Coronary artery (tissue), 2 donors: ENCODE results near the gene NDRG3.

Experiments used
- DNase-seq: peaks from one replicate; pipeline ENCODE4 v3.0.0-alpha.2; 2017; ENCODE audit warnings: low spot score
- H3K27ac ChIP-seq, 2 donors: fragments of 200-600 bp; sonication (generic); one replicate each; pipeline ENCODE4 v1.5.1; 2016 to 2019
- H3K4me3 ChIP-seq: fragments of 200-600 bp; sonication (generic); 2 replicates; pipeline ENCODE4 v1.5.1; 2016; ENCODE audit warnings: mild to moderate bottlenecking, moderate library complexity
- TF ChIP-seq, protein P1 (sequence below): fragments of 200-600 bp; sonication (generic); IDR thresholded peaks from one replicate; pipeline ENCODE4 v1.5.1; 2019; ENCODE audit warnings: antibody characterized with exemption

Gene NDRG3

GRCh38 chr20:36768768-36769430 lies 23.0 kb upstream of the NDRG3 start:
- DNase-seq: no peak
- TF ChIP-seq, protein P1, sequence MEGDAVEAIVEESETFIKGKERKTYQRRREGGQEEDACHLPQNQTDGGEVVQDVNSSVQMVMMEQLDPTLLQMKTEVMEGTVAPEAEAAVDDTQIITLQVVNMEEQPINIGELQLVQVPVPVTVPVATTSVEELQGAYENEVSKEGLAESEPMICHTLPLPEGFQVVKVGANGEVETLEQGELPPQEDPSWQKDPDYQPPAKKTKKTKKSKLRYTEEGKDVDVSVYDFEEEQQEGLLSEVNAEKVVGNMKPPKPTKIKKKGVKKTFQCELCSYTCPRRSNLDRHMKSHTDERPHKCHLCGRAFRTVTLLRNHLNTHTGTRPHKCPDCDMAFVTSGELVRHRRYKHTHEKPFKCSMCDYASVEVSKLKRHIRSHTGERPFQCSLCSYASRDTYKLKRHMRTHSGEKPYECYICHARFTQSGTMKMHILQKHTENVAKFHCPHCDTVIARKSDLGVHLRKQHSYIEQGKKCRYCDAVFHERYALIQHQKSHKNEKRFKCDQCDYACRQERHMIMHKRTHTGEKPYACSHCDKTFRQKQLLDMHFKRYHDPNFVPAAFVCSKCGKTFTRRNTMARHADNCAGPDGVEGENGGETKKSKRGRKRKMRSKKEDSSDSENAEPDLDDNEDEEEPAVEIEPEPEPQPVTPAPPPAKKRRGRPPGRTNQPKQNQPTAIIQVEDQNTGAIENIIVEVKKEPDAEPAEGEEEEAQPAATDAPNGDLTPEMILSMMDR: no peak
- Histone ChIP-seq H3K27ac (peak overlapping the region; percentile 20 to 27), H3K4me3 (no peak overlapping the region)

GRCh38 chr20:36761125-36761524 lies 15.2 kb upstream of the NDRG3 start:
- H3K27ac ChIP-seq: no peak overlapping the region
- DNase-seq: no peak
- no peak overlapping the region for H3K4me3 ChIP-seq
- TF ChIP-seq, protein P1: no peak

- no peak for DNase-seq
- H3K27ac ChIP-seq: no peak overlapping the region
- no peak overlapping the region for H3K4me3 ChIP-seq
- TF ChIP-seq, protein P1: no peak
These were observed 14.8 kb upstream of the NDRG3 start for GRCh38 chr20:36760647-36761046.

DNA sequence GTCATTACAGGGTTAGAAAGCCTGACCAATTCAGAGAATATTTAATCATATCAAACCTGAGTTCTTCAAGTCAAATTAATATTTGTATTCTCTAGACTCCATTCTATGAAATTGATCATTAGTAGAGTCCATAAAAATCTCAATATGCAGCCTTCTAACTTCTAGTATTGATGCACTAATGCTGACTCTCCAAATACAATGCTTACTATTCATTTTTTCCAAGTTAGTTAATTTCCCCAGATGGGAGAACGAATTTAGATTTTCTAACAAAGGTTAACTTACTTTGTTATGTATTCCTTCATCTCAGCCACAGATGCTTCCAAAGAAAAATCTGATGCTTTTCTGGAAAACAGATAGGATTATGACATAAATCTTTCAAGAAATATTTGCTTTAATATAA lies 12.4 kb upstream of the NDRG3 start:
- no peak for DNase-seq
- TF ChIP-seq, protein P1: no peak
- H3K27ac ChIP-seq: peak overlapping the region in 1 of 2 donors; percentile 74
- no peak overlapping the region for H3K4me3 ChIP-seq

DNA sequence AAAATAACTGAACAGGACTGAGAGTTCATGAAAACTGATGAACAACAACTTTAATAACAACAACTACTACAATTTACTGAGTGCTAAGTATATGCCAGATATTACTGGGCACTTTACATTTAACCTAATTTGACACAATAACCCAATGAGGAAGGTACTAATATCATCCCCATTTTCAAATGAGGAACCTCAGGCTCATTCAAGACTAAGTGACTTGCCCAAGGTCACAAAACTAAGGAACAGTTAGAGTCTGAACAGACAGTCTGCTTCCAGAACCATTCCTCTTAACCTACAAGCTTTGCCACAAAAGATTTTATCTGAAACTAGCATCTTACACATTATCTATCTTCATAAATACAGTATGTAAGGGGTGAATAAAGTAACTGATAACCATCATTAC lies 10.6 kb upstream of the NDRG3 start:
- no peak for DNase-seq
- Histone ChIP-seq H3K27ac (peak overlapping the region in 1 of 2 donors; percentile 74), H3K4me3 (no peak overlapping the region)
- TF ChIP-seq, protein P1: no peak

- Histone ChIP-seq H3K27ac (no peak overlapping the region), H3K4me3 (no peak overlapping the region)
- no peak for DNase-seq
- TF ChIP-seq, protein P1: peak; percentile 70
These were observed 8.8 kb upstream of the NDRG3 start for GRCh38 chr20:36754656-36755222.

DNA sequence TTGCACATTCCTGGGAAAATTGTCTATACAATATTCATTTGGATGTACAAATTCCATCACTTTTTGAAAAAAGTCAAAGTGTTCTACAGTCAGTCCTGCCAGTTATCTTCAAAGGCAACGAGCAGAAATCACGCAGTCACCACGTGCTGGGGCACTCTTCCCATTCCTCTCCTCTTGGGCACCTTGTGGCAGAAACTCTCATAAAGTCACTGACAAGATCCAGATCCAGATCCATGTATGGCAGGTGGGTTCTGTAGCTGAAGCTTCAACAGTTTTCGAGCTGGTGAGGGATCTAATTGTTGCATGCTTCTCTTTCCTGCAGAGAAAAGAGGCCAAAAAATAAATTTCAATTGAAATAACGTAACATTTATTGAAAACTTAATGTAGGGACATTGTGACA lies 6.7 kb upstream of the NDRG3 start:
- DNase-seq: no peak
- no peak overlapping the region for H3K27ac ChIP-seq
- no peak overlapping the region for H3K4me3 ChIP-seq
- TF ChIP-seq, protein P1: no peak
